GM23338 (cell line): ENCODE results near the gene TBCE. TPM values are rescaled to one million over a fixed set of nuclear protein-coding genes. Genes with fewer than 3 reads are reported as not detected.

Experiments
- ATAC-seq: fragments of 200-7000 bp; cut with Tn5 transposase; 3 replicates; pipeline ENCODE4 v1.9.1; 2020
- DNase-seq: peaks from one replicate; pipeline ENCODE4 v3.0.0-alpha.2; 2015; ENCODE audit warnings: low spot score
- H2AFZ ChIP-seq: fragments of 200-600 bp; sonication (generic); 2 replicates; pipeline ENCODE4 v1.8.0; 2016; ENCODE audit warnings: antibody characterized with exemption, mild to moderate bottlenecking, moderate library complexity
- H3F3A ChIP-seq: fragments of 200-600 bp; sonication (generic); replicated peaks from 2 replicates; pipeline ENCODE4 v1.8.0; 2017; ENCODE audit warnings: antibody characterized with exemption, mixed run types, low read depth
- H3K27ac ChIP-seq: fragments of 200-600 bp; sonication (generic); 2 replicates; pipeline ENCODE4 v1.6.1; 2016; ENCODE audit warnings: low read depth
- H3K27me3 ChIP-seq: fragments of 200-600 bp; sonication (generic); 2 replicates; pipeline ENCODE4 v1.8.0; 2016; ENCODE audit warnings: mild to moderate bottlenecking, mixed run types, moderate library complexity; ENCODE audit not compliant: insufficient read depth
- H3K36me3 ChIP-seq: fragments of 200-600 bp; sonication (generic); 2 replicates; pipeline ENCODE4 v1.8.0; 2016; ENCODE audit warnings: mild to moderate bottlenecking; ENCODE audit not compliant: insufficient read depth
- H3K4me1 ChIP-seq: fragments of 200-600 bp; sonication (generic); 2 replicates; pipeline ENCODE4 v1.8.0; 2016; ENCODE audit warnings: mild to moderate bottlenecking, moderate library complexity; ENCODE audit not compliant: insufficient read depth
- H3K4me2 ChIP-seq: fragments of 200-600 bp; sonication (generic); 2 replicates; pipeline ENCODE4 v1.7.1; 2017; ENCODE audit warnings: mixed run types
- H3K4me3 ChIP-seq: fragments of 200-600 bp; sonication (generic); 2 replicates; pipeline ENCODE4 v1.6.1; 2016; ENCODE audit warnings: mixed run types
- H3K79me2 ChIP-seq: fragments of 200-600 bp; sonication (generic); replicated peaks from 2 replicates; pipeline ENCODE4 v1.8.0; 2017; ENCODE audit warnings: mild to moderate bottlenecking; ENCODE audit not compliant: insufficient read depth
- H3K9me2 ChIP-seq: fragments of 200-600 bp; sonication (generic); 2 replicates; pipeline ENCODE4 v1.8.0; 2017; ENCODE audit not compliant: insufficient read depth
- H4K20me1 ChIP-seq: fragments of 200-600 bp; sonication (generic); replicated peaks from 2 replicates; pipeline ENCODE4 v1.8.0; 2017; ENCODE audit warnings: mild to moderate bottlenecking; ENCODE audit not compliant: insufficient read depth
- H3K27ac Mint-ChIP-seq: 2 replicates; pipeline ENCODE4 v1.8.0; 2020; ENCODE audit warnings: inconsistent platforms, mild to moderate bottlenecking, moderate library complexity, mixed read lengths
- H3K27me3 Mint-ChIP-seq: 3 replicates; pipeline ENCODE4 v1.8.0; 2022; ENCODE audit warnings: low read depth, mild to moderate bottlenecking, moderate library complexity, mixed read lengths, inconsistent platforms; ENCODE audit not compliant: insufficient read depth, poor library complexity
- H3K36me3 Mint-ChIP-seq: 3 replicates; pipeline ENCODE4 v1.8.0; 2021; ENCODE audit warnings: low read depth, mild to moderate bottlenecking, inconsistent platforms, moderate library complexity, mixed read lengths
- H3K4me1 Mint-ChIP-seq: 3 replicates; pipeline ENCODE4 v1.8.0; 2020; ENCODE audit warnings: mild to moderate bottlenecking, inconsistent platforms, mixed read lengths
- H3K4me3 Mint-ChIP-seq: 3 replicates; pipeline ENCODE4 v1.8.0; 2021; ENCODE audit warnings: moderate library complexity, mild to moderate bottlenecking, inconsistent platforms, mixed read lengths
- H3K9me3 Mint-ChIP-seq: 3 replicates; pipeline ENCODE4 v1.8.0; 2020; ENCODE audit warnings: moderate library complexity, mild to moderate bottlenecking, inconsistent platforms, mixed read lengths
- CREB1 ChIP-seq: fragments of 250-450 bp; sonication (Bioruptor Pico); IDR thresholded peaks from 2 replicates; pipeline ENCODE4 v1.5.0; 2020; ENCODE audit warnings: low read depth, mild to moderate bottlenecking, moderate library complexity
- CTCF ChIP-seq, 2 experiments: fragments of 200-600 bp in 1 of 2; sonication (generic) in 1 of 2; conservative IDR thresholded peaks; 2 replicates each; pipeline versions ENCODE4 v1.5.1 to v1.6.1; 2016 to 2017; ENCODE audit warnings: antibody characterized with exemption in 2 of 2, low read depth in 2 of 2, mild to moderate bottlenecking in 2 of 2, moderate library complexity in 1 of 2
- ETS1 ChIP-seq: IDR thresholded peaks from 2 replicates; pipeline ENCODE4 v1.6.1; 2016; ENCODE audit warnings: antibody characterized with exemption
- EZH2 ChIP-seq: fragments of 200-600 bp; sonication (generic); IDR thresholded peaks from one replicate; pipeline ENCODE4 v1.8.0; 2017; ENCODE audit warnings: antibody characterized with exemption, mild to moderate bottlenecking, low read depth; ENCODE audit not compliant: unreplicated experiment
- EZH2phosphoT487 ChIP-seq: fragments of 200-600 bp; sonication (generic); IDR thresholded peaks from one replicate; pipeline ENCODE4 v1.8.1; 2018; ENCODE audit warnings: antibody characterized with exemption; ENCODE audit not compliant: unreplicated experiment
- JUNB ChIP-seq: IDR thresholded peaks from one replicate; pipeline ENCODE4 v1.6.1; 2016; ENCODE audit warnings: antibody characterized with exemption; ENCODE audit not compliant: unreplicated experiment
- NANOG ChIP-seq: IDR thresholded peaks from 2 replicates; pipeline ENCODE4 v1.6.1; 2016; ENCODE audit warnings: antibody characterized with exemption, borderline replicate concordance
- POLR2AphosphoS5 ChIP-seq: IDR thresholded peaks from 2 replicates; pipeline ENCODE4 v1.6.1; 2016; ENCODE audit warnings: antibody characterized with exemption, low read depth
- REST ChIP-seq: IDR thresholded peaks from one replicate; pipeline ENCODE4 v1.6.1; 2018; ENCODE audit warnings: antibody characterized with exemption; ENCODE audit not compliant: unreplicated experiment
- STAT1 ChIP-seq: IDR thresholded peaks from one replicate; pipeline ENCODE4 v1.6.1; 2016; ENCODE audit warnings: antibody characterized with exemption; ENCODE audit not compliant: unreplicated experiment
- ZNF114 ChIP-seq: fragments of 250-450 bp; sonication (Bioruptor Pico); IDR thresholded peaks from 2 replicates; pipeline ENCODE4 v1.5.0; 2020; ENCODE audit warnings: mild to moderate bottlenecking, moderate library complexity
- ZNF331 ChIP-seq: fragments of 250-450 bp; sonication (Bioruptor Pico); IDR thresholded peaks from 2 replicates; pipeline ENCODE4 v1.5.0; 2020; ENCODE audit warnings: low read depth, mild to moderate bottlenecking, moderate library complexity
- ZNF462 ChIP-seq: fragments of 250-450 bp; sonication (Bioruptor Pico); IDR thresholded peaks from 2 replicates; pipeline ENCODE4 v1.5.0; 2020; ENCODE audit warnings: mild to moderate bottlenecking, moderate library complexity
- polyA plus RNA-seq: library from polyadenylated mRNA; unstranded; fragments of >200 nt; fragmentation: Nextera tagmentation; extraction: Ambion mirVana; gene quantifications from 2 replicates; pipeline ENCODE4 v1.2.1, GENCODE V29; 2016
- total RNA-seq: library from RNA; depleted of rRNA; stranded (reverse); fragments of >200 nt; shearing (Covaris generic); gene quantifications from 2 replicates; pipeline ENCODE4 v1.2.3, GENCODE V29; 2014

TBCE gene
- total and polyA plus RNA-seq, 2 experiments from 2014 or later: 42.7 to 64.8 TPM

GRCh38 chr1:235426680-235427079, 59.5 kb downstream of the TBCE start:
- H3K27me3 ChIP-seq: no peaks in the 10 kb centered on the region
- H3K27ac Mint-ChIP-seq: no peak overlapping the region
- H3K4me1 ChIP-seq: peaks cover 5% of the 10 kb centered on the region; the same call in 1 of the 2 replicates
- H3K4me3 ChIP-seq: no peak overlapping the region
- H3K4me1 Mint-ChIP-seq: peaks cover 13% of the 10 kb centered on the region
- TF ChIP-seq EZH2phosphoT487 (no peak), JUNB (no peak), STAT1 (no peak), POLR2AphosphoS5 (no peak), CREB1 (CRISPR knock-in tag) (no peak), NANOG (no peak), EZH2 (no peak), ZNF114 (CRISPR knock-in tag) (no peak), CTCF (conservative IDR thresholded peaks at IDR 0.05; ENCODE audit: low read depth in 2 of 2) (no peak), ZNF331 (CRISPR knock-in tag) (no peak), ETS1 (no peak), ZNF462 (CRISPR knock-in tag) (no peak), REST (no peak)
- no peaks in the 10 kb centered on the region for H3K36me3 Mint-ChIP-seq
- no peaks in the 10 kb centered on the region for H4K20me1 ChIP-seq
- ATAC-seq (no peak), DNase-seq (no peak)
- no peak overlapping the region for H3K4me2 ChIP-seq
- H3K27ac ChIP-seq: no peak overlapping the region
- no peaks in the 10 kb centered on the region for H3K9me2 ChIP-seq
- no peaks in the 10 kb centered on the region for H3K9me3 Mint-ChIP-seq
- no peak overlapping the region for H2AFZ ChIP-seq
- H3F3A ChIP-seq: no peaks in the 10 kb centered on the region
- no peak overlapping the region for H3K4me3 Mint-ChIP-seq
- H3K27me3 Mint-ChIP-seq: peaks cover 2% of the 10 kb centered on the region
- peaks cover 12% of the 10 kb centered on the region; the same call in 1 of the 2 replicates for H3K79me2 ChIP-seq
- H3K36me3 ChIP-seq: no peaks in the 10 kb centered on the region
